ENCODE measurements around the gene PSMA7.

PSMA7 gene

DNA sequence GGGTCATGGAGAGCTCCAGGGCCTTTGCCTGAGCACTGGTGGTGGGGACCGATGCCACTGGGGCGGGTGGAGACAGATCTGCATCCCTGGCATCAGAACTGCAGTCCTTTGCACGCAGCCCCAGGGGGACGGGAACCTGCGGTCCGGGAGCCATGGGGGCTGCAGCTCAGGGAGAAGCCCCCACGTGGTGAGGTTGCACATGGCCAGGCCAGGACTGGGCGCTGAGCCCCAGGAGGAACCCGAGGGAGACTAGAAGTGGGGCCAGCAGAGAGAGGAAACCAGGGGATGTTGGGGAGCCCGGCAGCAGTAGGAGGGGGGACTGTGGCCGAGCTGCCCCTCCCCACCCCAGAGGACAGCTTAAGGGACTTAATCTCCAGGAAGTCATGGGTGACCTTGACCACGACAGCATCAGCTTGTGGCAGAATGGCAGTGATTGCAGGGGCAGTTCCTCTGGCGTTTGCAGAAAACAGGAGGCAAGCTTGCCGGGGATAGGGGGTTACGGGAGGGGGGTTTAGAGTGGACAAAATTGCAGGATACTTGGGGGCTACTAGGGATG is 38.9 kb downstream of the PSMA7 start:
- H3K4me3 ChIP-seq (ENCODE audit: low read depth, low read length) = no peak overlapping the region
- no peak for DNase-seq (ENCODE audit: low read depth)

- no peak overlapping the region for H3K4me3 ChIP-seq (ENCODE audit: low read depth, low read length)
- no peak for DNase-seq (ENCODE audit: low read depth)
Measured at GRCh38 chr20:62103508-62104233, 39.5 kb downstream of the PSMA7 start.

- no peak overlapping the region for H3K4me3 ChIP-seq (ENCODE audit: low read depth, low read length)
- no peak for DNase-seq (ENCODE audit: low read depth)
Measured at GRCh38 chr20:62101078-62101477, 42.1 kb downstream of the PSMA7 start.

- DNase-seq (ENCODE audit: low read depth) = no peak
- H3K4me3 ChIP-seq (ENCODE audit: low read depth, low read length) = no peak overlapping the region
Measured at GRCh38 chr20:62097881-62098407, 45.2 kb downstream of the PSMA7 start.

- no peak for DNase-seq (ENCODE audit: low read depth)
- no peak overlapping the region for H3K4me3 ChIP-seq (ENCODE audit: low read depth, low read length)
Measured at GRCh38 chr20:62096421-62097380, 46.5 kb downstream of the PSMA7 start.

GRCh38 chr20:62089393-62089792 is 53.8 kb downstream of the PSMA7 start:
- no peak for DNase-seq (ENCODE audit: low read depth)

DNA sequence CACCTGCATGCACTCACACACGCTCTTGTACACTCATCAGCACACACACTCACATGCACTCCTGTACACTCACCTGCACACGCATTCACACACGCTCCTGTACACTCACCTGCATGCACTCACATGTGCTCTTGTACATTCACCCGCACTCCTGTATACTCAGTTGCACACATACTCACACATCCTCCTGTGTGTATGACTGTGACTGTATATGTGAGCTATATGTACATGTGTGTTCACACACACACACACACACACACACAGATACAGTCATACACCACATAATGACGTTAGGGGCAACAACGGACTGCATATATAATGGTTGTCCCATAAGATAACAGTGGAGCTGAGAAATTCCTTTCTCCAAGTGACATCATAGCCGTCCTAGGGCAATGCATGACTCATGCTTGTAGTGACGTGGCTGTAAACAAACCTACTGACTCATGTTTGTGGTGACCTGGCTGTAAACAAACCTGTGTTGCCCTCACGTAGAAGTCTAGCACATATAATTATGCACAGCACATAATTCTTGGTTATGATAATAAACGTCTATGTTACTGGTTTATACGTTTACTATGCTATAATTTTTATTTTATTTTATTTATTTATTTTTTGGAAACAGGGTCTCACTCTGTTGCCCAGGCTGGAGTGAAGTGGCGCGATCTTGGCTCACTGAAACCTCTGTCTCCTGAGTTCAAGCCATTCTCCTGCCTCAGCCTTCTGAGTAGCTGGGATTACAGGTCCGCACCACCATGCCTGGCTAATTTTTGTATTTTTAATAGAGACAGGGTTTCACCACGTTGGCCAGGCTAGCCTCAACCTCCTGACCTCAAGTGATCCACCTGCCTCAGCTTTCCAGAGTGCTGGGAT is 54.7 kb downstream of the PSMA7 start:
- DNase-seq (ENCODE audit: low read depth) = peak; percentile 80
- H3K4me3 ChIP-seq (ENCODE audit: low read depth, low read length) = no peak overlapping the region

More at GRCh38 chr20:62089393-62089792, 53.8 kb downstream of the PSMA7 start:
- H3K4me3 ChIP-seq (ENCODE audit: low read depth, low read length) = no peak overlapping the region

GRCh38 chr20:62087632-62088031 is 55.6 kb downstream of the PSMA7 start:
- DNase-seq (ENCODE audit: low read depth) = no peak

GRCh38 chr20:62087227-62087626 is 56.0 kb downstream of the PSMA7 start:
- DNase-seq (ENCODE audit: low read depth) = no peak
- no peak overlapping the region for H3K4me3 ChIP-seq (ENCODE audit: low read depth, low read length)

More at GRCh38 chr20:62087632-62088031, 55.6 kb downstream of the PSMA7 start:
- no peak overlapping the region for H3K4me3 ChIP-seq (ENCODE audit: low read depth, low read length)
